Transverse colon (tissue), 4 donors: ENCODE measurements around the gene FAM3C. TPM values are rescaled to one million over a fixed set of nuclear protein-coding genes. Genes with fewer than 3 reads are reported as not detected.

Experiments used
- DNase-seq: peaks from one replicate; pipeline ENCODE4 v3.0.0-alpha.2; 2019
- H3K27ac ChIP-seq, 4 donors: fragments of 200-600 bp; sonication (generic); 2 replicates each; pipeline ENCODE4 v1.5.1; 2016 to 2018; ENCODE audit warnings: inconsistent platforms in 4 of 4
- H3K27me3 ChIP-seq: fragments of 200-600 bp; sonication (generic); 2 replicates; pipeline ENCODE4 v1.5.1; 2017; ENCODE audit warnings: inconsistent platforms
- H3K36me3 ChIP-seq, 4 donors: fragments of 200-600 bp; sonication (generic); 2 replicates each; pipeline ENCODE4 v1.5.1; 2017 to 2019; ENCODE audit warnings: inconsistent platforms in 4 of 4
- H3K4me1 ChIP-seq, 4 donors: fragments of 200-600 bp; sonication (generic); 2 replicates each; pipeline ENCODE4 v1.5.1; 2017 to 2020; ENCODE audit warnings: inconsistent platforms in 4 of 4
- H3K4me3 ChIP-seq, 4 donors: fragments of 200-600 bp; sonication (generic); 1 replicate in 1 of 4; 2 replicates in 3 of 4; pipeline versions ENCODE4 v1.5.1 to v1.6.1; 2017 to 2019; ENCODE audit warnings: inconsistent platforms in 4 of 4
- H3K9me3 ChIP-seq, 2 donors: fragments of 200-600 bp; sonication (generic); 2 replicates each; pipeline ENCODE4 v1.5.1; 2017 to 2019; ENCODE audit warnings: inconsistent platforms in 2 of 2
- EP300 ChIP-seq: sonication (generic); formaldehyde crosslinking; IDR thresholded peaks from one replicate; pipeline ENCODE4 v1.6.1; 2017; ENCODE audit warnings: antibody characterized with exemption, low read depth
- POLR2A ChIP-seq: fragments of 450-650 bp; IDR thresholded peaks from one replicate; pipeline ENCODE4 v1.6.1; 2016; ENCODE audit warnings: antibody characterized with exemption, mild to moderate bottlenecking, moderate library complexity
- POLR2AphosphoS5 ChIP-seq, 3 donors: sonication (generic); formaldehyde crosslinking; IDR thresholded peaks; one replicate each; pipeline ENCODE4 v1.6.1; 2016; ENCODE audit warnings: antibody characterized with exemption in 3 of 3
- WGBS, 2 donors: methylation state at CpG; one replicate each; pipeline ENCODE4 v1.1.5; 2018; ENCODE audit warnings: low coverage in 1 of 2; 5-methylcytosine and 5-hydroxymethylcytosine counted together
- in situ Hi-C, 4 donors: fragments of 200-750 bp; cut with MboI; loops; one replicate each; pipeline versions ENCODE4 v1.15.0 to v1.15.1; 2017; ENCODE audit warnings: low sequenced_read_pairs in 3 of 4, low pct_ligation_motif_present in 1 of 4, low pct_unique_long_range_greater_than_20kb in 1 of 4
- intact Hi-C: fragments of 100-400 bp; cut with DNase I; formaldehyde crosslinking; loops from one replicate; pipeline ENCODE4 v1.15.1; 2023; ENCODE audit warnings: low total_unique reads
- total RNA-seq, 4 donors: library from RNA; depleted of rRNA; stranded (reverse); fragments of >200 nt; gene quantifications; one replicate each; pipeline ENCODE4 v1.1.0, GENCODE V29; 2016
- TF ChIP-seq, protein P1 (sequence below), 5 experiments: fragments of 200-600 bp in 3 of 5; fragments of 450-650 bp in 2 of 5; sonication (generic) in 3 of 5; IDR thresholded peaks; 1 replicate in 2 of 5; 2 replicates in 3 of 5; pipeline ENCODE4 v1.5.1; 2016 to 2017; ENCODE audit warnings: antibody characterized with exemption in 5 of 5, inconsistent platforms in 3 of 5, mild to moderate bottlenecking in 2 of 5, moderate library complexity in 1 of 5

The FAM3C gene
- total RNA-seq, 4 donors from 2014 or later = 9.0 to 48.9 (median 33.6) TPM

DNA sequence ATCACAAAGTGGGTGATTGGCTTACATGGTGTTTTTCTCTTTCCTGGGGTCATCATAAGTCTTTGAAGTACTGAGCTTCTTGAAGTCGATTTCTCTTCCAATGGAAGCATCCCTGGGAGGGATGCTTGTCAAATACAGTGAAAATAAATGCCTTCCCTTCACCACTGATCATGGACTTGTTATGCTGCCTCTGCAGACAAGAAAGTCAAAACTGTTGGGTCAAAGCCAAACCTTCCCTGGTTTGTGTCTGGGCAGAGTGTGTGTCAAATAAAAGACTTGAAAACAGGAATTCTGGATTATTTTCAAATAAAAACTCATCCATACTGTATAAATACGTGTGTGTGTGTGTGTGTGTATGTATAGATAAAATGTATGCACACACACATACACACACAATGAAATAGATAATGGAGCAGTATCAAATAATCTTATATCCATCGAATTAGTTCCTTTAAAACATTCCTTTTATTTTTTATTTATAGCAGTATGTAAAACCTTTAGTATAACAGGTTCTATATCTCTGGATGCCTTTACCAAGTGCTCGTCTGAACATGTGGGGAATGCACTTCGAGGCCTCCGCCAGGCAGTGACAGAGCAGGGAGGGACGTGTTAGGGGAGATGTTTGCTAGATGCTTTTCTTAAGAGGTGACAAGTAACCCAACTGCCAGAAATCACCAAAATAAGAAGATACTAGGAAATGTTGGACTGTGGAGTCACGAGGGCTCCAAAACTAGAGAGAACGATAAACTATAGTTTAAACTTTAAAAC, 94.5 kb downstream of the FAM3C start:
- DNase-seq = no peak
- TF ChIP-seq POLR2AphosphoS5 (IDR thresholded peaks at IDR 0.05) (no peak), EP300 (no peak), POLR2A (no peak)
- TF ChIP-seq, protein P1, sequence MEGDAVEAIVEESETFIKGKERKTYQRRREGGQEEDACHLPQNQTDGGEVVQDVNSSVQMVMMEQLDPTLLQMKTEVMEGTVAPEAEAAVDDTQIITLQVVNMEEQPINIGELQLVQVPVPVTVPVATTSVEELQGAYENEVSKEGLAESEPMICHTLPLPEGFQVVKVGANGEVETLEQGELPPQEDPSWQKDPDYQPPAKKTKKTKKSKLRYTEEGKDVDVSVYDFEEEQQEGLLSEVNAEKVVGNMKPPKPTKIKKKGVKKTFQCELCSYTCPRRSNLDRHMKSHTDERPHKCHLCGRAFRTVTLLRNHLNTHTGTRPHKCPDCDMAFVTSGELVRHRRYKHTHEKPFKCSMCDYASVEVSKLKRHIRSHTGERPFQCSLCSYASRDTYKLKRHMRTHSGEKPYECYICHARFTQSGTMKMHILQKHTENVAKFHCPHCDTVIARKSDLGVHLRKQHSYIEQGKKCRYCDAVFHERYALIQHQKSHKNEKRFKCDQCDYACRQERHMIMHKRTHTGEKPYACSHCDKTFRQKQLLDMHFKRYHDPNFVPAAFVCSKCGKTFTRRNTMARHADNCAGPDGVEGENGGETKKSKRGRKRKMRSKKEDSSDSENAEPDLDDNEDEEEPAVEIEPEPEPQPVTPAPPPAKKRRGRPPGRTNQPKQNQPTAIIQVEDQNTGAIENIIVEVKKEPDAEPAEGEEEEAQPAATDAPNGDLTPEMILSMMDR (IDR thresholded peaks at IDR 0.05) = no peak
- no peaks in the 10 kb centered on the region for H3K9me3 ChIP-seq
- no peaks in the 10 kb centered on the region for H3K27me3 ChIP-seq
- no peak overlapping the region for H3K4me3 ChIP-seq
- WGBS, 2 donors = 71 to 73% methylated on average over 9 of the region's 9 CpGs
- H3K27ac ChIP-seq = no peak overlapping the region
- intact Hi-C loops (no loop called here), in situ Hi-C loops (no loop called here)
- peaks cover 0 to 11% (median 0%) of the 10 kb centered on the region in 4 donors for H3K4me1 ChIP-seq
- H3K36me3 ChIP-seq = no peaks in the 10 kb centered on the region

DNA sequence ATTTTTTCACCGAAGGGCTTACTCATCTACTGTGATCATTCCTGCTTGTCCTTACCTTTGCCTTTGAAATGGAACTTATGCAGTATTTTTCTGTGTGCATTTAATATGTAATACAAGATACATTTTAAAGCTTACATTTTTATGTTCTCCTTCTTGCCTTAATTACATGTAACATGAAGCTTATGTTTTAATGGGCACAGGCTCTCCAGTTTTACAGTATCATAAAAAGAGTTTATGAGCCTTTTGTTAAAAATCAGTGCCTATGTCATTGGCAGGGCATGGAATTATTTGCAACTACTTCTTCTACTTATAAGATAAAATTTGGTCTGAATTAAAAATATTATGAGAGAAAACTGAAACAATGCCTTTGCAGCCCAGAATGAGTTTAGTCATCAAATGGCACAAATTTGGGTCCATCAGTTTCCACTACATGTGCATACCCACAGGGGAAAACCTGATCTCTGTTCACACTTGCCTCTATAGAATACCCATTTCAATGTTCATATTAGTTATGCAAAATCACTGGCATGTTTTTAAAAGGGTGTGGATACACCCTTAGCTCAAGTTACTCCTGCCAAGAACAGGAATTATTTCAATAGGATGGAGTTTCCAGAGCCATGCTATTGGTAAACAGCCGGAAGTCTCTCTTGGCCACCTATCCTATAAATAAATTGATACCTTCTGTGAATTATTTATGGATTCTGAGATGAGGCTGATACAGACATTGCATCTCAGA, 95.3 kb downstream of the FAM3C start:
- WGBS, 2 donors = 57 to 77% methylated on average over 1 to 2 of the region's 2 CpGs
- TF ChIP-seq POLR2AphosphoS5 (IDR thresholded peaks at IDR 0.05) (no peak), EP300 (no peak), POLR2A (no peak)
- TF ChIP-seq, protein P1 (IDR thresholded peaks at IDR 0.05) = no peak
- DNase-seq = no peak
- H3K4me3 ChIP-seq = no peak overlapping the region
- peaks cover 0 to 11% (median 0%) of the 10 kb centered on the region in 4 donors for H3K4me1 ChIP-seq
- in situ Hi-C loops = no loop called here
- H3K27ac ChIP-seq = no peak overlapping the region
- H3K36me3 ChIP-seq = no peaks in the 10 kb centered on the region
- no peaks in the 10 kb centered on the region for H3K27me3 ChIP-seq
- no peaks in the 10 kb centered on the region for H3K9me3 ChIP-seq
- intact Hi-C loops = no loop called here

Other genes with a start within 250 kb of the FAM3C start
- under 1 TPM in 1 of 4 donors, not detected in 3; 0.32 TPM for gene WNT16, start 67.3 kb downstream of the FAM3C start, total RNA-seq